ENCODE results near the gene DISP3. TPM values are rescaled to one million over a fixed set of nuclear protein-coding genes. Genes with fewer than 3 reads are reported as not detected.

The DISP3 gene
- polyA plus RNA-seq, 1 experiment, result 0.02 TPM

DNA sequence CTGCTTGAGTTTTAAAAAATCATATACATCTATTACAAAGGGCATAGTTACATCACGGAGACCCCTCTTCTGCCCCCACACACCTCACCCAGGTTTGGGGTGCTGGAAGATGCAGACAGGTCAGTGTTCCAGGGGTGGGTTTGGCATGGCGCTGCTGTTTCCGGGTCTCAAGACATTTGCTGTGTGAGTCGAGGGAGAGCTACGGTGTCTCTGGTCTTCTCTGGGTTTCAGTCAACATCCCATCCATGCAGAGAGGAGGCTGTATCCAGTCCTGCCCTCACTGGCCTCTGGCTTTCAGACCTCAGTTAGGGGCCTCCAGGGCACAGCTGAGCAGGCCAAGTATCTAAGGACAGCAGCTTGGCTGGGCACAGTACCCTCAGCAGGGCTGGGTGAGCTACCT is 28.6 kb upstream of the DISP3 start:
- ChIA-PET POLR2A (no interaction called here), CTCF (no interaction called here)
- no peak overlapping the region for H3K4me3 ChIP-seq (ENCODE audit: low read depth, low read length)
- H3K27me3 ChIP-seq (ENCODE audit: control insufficient read depth, insufficient read depth, low read length), result peaks cover 10% of the 10 kb centered on the region
- TF ChIP-seq, protein P1, sequence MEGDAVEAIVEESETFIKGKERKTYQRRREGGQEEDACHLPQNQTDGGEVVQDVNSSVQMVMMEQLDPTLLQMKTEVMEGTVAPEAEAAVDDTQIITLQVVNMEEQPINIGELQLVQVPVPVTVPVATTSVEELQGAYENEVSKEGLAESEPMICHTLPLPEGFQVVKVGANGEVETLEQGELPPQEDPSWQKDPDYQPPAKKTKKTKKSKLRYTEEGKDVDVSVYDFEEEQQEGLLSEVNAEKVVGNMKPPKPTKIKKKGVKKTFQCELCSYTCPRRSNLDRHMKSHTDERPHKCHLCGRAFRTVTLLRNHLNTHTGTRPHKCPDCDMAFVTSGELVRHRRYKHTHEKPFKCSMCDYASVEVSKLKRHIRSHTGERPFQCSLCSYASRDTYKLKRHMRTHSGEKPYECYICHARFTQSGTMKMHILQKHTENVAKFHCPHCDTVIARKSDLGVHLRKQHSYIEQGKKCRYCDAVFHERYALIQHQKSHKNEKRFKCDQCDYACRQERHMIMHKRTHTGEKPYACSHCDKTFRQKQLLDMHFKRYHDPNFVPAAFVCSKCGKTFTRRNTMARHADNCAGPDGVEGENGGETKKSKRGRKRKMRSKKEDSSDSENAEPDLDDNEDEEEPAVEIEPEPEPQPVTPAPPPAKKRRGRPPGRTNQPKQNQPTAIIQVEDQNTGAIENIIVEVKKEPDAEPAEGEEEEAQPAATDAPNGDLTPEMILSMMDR (IDR thresholded peaks at IDR 0.05; ENCODE audit: low read depth, low read length), result no peak
- no peaks in the 10 kb centered on the region for H3K9me3 ChIP-seq (ENCODE audit: control insufficient read depth, insufficient read depth, low read length)
- no peak for DNase-seq (ENCODE audit: low read depth, low spot score)
- H3K27ac ChIP-seq (ENCODE audit: low read depth, low read length), result no peak overlapping the region

DNA sequence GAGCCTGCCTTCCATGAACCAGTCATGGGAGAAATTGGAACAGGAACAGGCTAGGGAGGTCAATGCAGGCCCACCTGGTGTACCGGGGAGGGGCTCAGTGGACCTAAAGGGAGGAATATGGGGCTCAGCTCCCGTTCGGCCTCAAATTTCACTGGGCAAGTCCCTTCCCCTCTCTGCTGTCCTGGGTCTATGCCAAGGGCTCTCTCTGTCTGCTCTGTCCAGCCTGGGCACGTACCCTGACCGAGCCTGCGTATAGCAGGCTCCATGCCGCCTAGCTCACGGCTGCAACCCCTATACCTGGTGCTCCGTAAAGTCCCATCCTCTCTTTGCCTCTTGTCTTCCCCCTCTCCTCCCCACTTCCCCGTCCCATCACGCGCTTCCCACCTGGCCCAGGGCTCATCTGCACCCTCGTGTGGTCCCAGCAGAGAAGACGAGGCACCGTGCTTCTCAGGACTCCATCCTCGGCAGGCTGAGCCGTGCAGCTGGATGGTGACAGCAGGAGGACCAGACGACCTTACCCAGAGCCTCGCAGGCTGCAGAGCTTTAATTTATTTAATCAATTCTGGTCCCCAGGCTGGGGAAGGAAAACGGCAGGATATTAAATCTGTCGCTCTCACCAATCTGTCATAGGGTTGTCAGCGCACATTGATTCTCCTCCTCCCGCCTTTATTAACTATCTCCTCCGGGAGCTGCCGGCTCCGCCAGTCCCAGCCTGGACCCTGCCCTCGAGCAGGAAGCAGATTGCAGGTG is 25.0 kb upstream of the DISP3 start:
- no peak for DNase-seq (ENCODE audit: low read depth, low spot score)
- ChIA-PET POLR2A (no interaction called here), CTCF (no interaction called here)
- TF ChIP-seq, protein P1 (IDR thresholded peaks at IDR 0.05; ENCODE audit: low read depth, low read length), result no peak
- no peak overlapping the region for H3K4me3 ChIP-seq (ENCODE audit: low read depth, low read length)
- H3K9me3 ChIP-seq (ENCODE audit: control insufficient read depth, insufficient read depth, low read length), result no peaks in the 10 kb centered on the region
- H3K27me3 ChIP-seq (ENCODE audit: control insufficient read depth, insufficient read depth, low read length), result peaks cover 8% of the 10 kb centered on the region
- no peak overlapping the region for H3K27ac ChIP-seq (ENCODE audit: low read depth, low read length)

DNA sequence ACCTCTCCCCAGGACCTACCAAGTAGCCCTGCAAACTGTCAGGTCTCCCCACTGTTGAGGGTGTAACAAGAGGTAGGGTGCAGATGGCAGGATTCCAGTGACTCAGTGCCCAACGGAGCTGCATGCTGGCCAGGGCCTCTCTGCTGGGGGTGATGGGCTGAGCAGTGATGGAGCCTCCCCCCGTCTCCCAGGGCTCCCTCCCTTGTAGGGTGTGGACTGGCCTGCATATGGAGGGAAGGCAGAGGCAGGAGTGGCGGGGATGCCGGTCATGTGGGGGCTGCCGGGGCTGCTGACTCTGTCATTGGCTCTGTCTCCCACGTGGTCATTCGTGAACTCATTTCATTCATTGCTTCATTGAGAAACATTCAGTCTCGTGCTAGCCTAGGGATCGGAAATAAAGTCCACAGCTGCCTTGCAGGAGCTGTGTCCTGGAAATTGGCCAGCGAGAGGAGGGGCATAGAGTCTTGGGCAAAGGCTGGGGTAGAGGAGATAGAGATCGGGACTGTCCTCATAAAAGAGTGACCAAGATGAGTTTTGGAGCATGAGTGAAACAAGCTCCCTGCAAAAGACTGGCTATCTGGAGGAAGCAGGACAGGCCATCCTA is 22.9 kb upstream of the DISP3 start:
- Histone ChIP-seq H3K4me3 (ENCODE audit: low read depth, low read length) (no peak overlapping the region), H3K9me3 (ENCODE audit: control insufficient read depth, insufficient read depth, low read length) (no peaks in the 10 kb centered on the region), H3K27ac (ENCODE audit: low read depth, low read length) (no peak overlapping the region), H3K27me3 (ENCODE audit: control insufficient read depth, insufficient read depth, low read length) (peaks cover 5% of the 10 kb centered on the region)
- no peak for DNase-seq (ENCODE audit: low read depth, low spot score)
- TF ChIP-seq, protein P1 (IDR thresholded peaks at IDR 0.05; ENCODE audit: low read depth, low read length), result no peak
- POLR2A ChIA-PET, result no interaction called here
- CTCF ChIA-PET, result no interaction called here

DNA sequence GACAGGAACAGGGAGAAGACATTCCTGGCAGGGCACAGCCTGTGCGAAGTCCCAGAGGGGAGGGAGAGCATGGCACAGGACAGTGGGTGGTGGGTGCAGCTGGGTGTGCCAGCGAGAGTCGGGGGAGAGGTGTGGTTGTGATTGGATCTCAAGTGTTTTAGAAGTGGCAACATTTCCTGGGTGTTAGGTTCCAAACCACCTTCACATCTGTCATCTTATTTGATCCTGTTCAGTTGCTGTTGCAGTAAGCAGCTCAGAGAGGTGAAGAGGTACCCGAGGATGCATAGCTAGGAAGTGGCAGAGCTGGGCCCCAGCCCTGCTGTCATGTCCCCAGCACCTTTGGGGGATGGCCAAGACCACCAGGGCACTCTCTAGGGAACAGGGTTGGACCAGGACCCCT is 22.0 kb upstream of the DISP3 start:
- no peak overlapping the region for H3K27ac ChIP-seq (ENCODE audit: low read depth, low read length)
- TF ChIP-seq, protein P1 (IDR thresholded peaks at IDR 0.05; ENCODE audit: low read depth, low read length), result no peak
- CTCF ChIA-PET, result no interaction called here

DNA sequence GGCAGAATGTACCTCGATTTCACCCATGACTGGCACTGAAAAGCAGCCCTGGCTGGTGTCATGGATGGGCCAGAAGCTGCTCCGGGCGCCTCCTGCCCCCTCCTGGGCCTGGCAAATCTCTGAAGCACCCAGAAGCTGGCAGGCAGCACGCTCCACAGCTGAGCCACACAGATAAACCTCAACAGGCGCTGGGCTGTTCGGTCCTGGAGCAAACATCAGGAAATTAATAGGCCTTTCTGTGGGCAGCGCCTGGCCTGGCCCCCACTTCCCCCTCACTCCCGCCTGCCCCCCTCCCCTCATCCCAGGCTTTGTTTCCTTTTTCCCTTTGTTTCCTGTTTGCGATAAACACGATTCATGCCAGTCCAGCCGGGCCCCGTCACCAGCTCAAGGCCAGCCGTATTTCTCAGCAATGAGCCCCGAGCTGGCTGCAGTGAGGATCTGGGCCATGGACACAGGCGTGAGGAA is 20.1 kb upstream of the DISP3 start:
- TF ChIP-seq, protein P1 (IDR thresholded peaks at IDR 0.05; ENCODE audit: low read depth, low read length), result no peak
- Histone ChIP-seq H3K9me3 (ENCODE audit: control insufficient read depth, insufficient read depth, low read length) (no peaks in the 10 kb centered on the region), H3K4me3 (ENCODE audit: low read depth, low read length) (no peak overlapping the region), H3K27ac (ENCODE audit: low read depth, low read length) (no peak overlapping the region), H3K27me3 (ENCODE audit: control insufficient read depth, insufficient read depth, low read length) (no peaks in the 10 kb centered on the region)
- ChIA-PET POLR2A (no interaction called here), CTCF (no interaction called here)
- no peak for DNase-seq (ENCODE audit: low read depth, low spot score)

More for the DNA sequence above, 22.0 kb upstream of the DISP3 start:
- Histone ChIP-seq H3K9me3 (ENCODE audit: control insufficient read depth, insufficient read depth, low read length) (no peaks in the 10 kb centered on the region), H3K4me3 (ENCODE audit: low read depth, low read length) (no peak overlapping the region), H3K27me3 (ENCODE audit: control insufficient read depth, insufficient read depth, low read length) (peaks cover 5% of the 10 kb centered on the region)
- POLR2A ChIA-PET, result no interaction called here
- DNase-seq (ENCODE audit: low read depth, low spot score), result no peak

All from AG04450 (cell line).